Hepatocyte (in vitro differentiated cells): ENCODE data around the gene SERBP1. TPM values are rescaled to one million over a fixed set of nuclear protein-coding genes. Genes with fewer than 3 reads are reported as not detected.
A peak's percentile ranks its signal among the peaks of the same experiment; 100 is the strongest.

ENCODE experiments used
- DNase-seq: peaks from one replicate; pipeline ENCODE4 v3.0.0-alpha.2; 2016; ENCODE audit warnings: low spot score
- H2AFZ ChIP-seq: fragments of 200-600 bp; sonication (generic); 2 replicates; pipeline ENCODE4 v1.6.0; 2016; ENCODE audit warnings: antibody characterized with exemption, mild to moderate bottlenecking
- H3K27ac ChIP-seq: fragments of 200-600 bp; sonication (generic); 2 replicates; pipeline ENCODE4 v1.5.1; 2016; ENCODE audit warnings: mild to moderate bottlenecking
- H3K27me3 ChIP-seq: fragments of 200-600 bp; sonication (generic); 2 replicates; pipeline ENCODE4 v1.6.1; 2016
- H3K36me3 ChIP-seq: fragments of 200-600 bp; sonication (generic); replicated peaks from 2 replicates; pipeline ENCODE4 v1.5.1; 2016; ENCODE audit warnings: low read depth; ENCODE audit not compliant: insufficient read depth
- H3K4me1 ChIP-seq: fragments of 200-600 bp; sonication (generic); 2 replicates; pipeline ENCODE4 v1.5.1; 2016; ENCODE audit warnings: mild to moderate bottlenecking, moderate library complexity; ENCODE audit not compliant: insufficient read depth
- H3K4me2 ChIP-seq: fragments of 200-600 bp; sonication (generic); 2 replicates; pipeline ENCODE4 v1.6.0; 2016
- H3K4me3 ChIP-seq: fragments of 200-600 bp; sonication (generic); 2 replicates; pipeline ENCODE4 v1.5.1; 2016; ENCODE audit warnings: mild to moderate bottlenecking
- H3K79me2 ChIP-seq: fragments of 200-600 bp; sonication (generic); 2 replicates; pipeline ENCODE4 v1.6.0; 2017; ENCODE audit warnings: mild to moderate bottlenecking
- H3K9me2 ChIP-seq: fragments of 200-600 bp; sonication (generic); replicated peaks from 2 replicates; pipeline ENCODE4 v1.6.0; 2017; ENCODE audit warnings: mild to moderate bottlenecking; ENCODE audit not compliant: insufficient read depth
- H3K9me3 ChIP-seq: fragments of 200-600 bp; sonication (generic); 2 replicates; pipeline ENCODE4 v1.5.1; 2016; ENCODE audit warnings: low read depth, mild to moderate bottlenecking
- H4K20me1 ChIP-seq: fragments of 200-600 bp; sonication (generic); 2 replicates; pipeline ENCODE4 v1.6.0; 2016; ENCODE audit warnings: mild to moderate bottlenecking; ENCODE audit not compliant: insufficient read depth, poor library complexity, severe bottlenecking
- CTCF ChIP-seq: fragments of 200-600 bp; sonication (generic); IDR thresholded peaks from 2 replicates; pipeline ENCODE4 v1.5.1; 2016; ENCODE audit warnings: antibody characterized with exemption, mild to moderate bottlenecking; ENCODE audit not compliant: poor library complexity
- EZH2 ChIP-seq: fragments of 200-600 bp; sonication (generic); IDR thresholded peaks from 2 replicates; pipeline ENCODE4 v1.6.1; 2016; ENCODE audit warnings: antibody characterized with exemption, mild to moderate bottlenecking, borderline replicate concordance
- EZH2phosphoT487 ChIP-seq: fragments of 200-600 bp; sonication (generic); IDR thresholded peaks from one replicate; pipeline ENCODE4 v1.6.1; 2018; ENCODE audit warnings: antibody characterized with exemption, mild to moderate bottlenecking, low read depth, moderate library complexity; ENCODE audit not compliant: unreplicated experiment, severe bottlenecking
- WGBS: methylation state at CpG from one replicate; pipeline ENCODE4 v1.1.6; 2016; ENCODE audit warnings: low lambda C conversion rate; ENCODE audit errors: missing lambda C conversion rate; 5-methylcytosine and 5-hydroxymethylcytosine counted together
- polyA plus RNA-seq: library from polyadenylated mRNA; unstranded; fragments of >200 nt; fragmentation: Nextera tagmentation; extraction: Ambion mirVana; gene quantifications from 2 replicates; pipeline ENCODE4 v1.2.1, GENCODE V29; 2016
- total RNA-seq: library from RNA; depleted of rRNA; stranded (reverse); fragments of >200 nt; gene quantifications from 2 replicates; pipeline ENCODE4 v1.2.3, GENCODE V29; 2014

SERBP1 gene
- total and polyA plus RNA-seq, 2 experiments from 2014 or later, result 102 to 178 TPM

GRCh38 chr1:67429011-67429527 is 1.1 kb downstream of the SERBP1 start:
- Histone ChIP-seq H3K79me2 (peaks cover 61% of the 10 kb centered on the region), H4K20me1 (peaks cover 59% of the 10 kb centered on the region), H3K4me3 (peak overlapping the region; percentile 80), H3K9me2 (no peaks in the 10 kb centered on the region), H3K9me3 (no peaks in the 10 kb centered on the region), H3K27me3 (no peaks in the 10 kb centered on the region), H2AFZ (no peak overlapping the region), H3K4me1 (peaks cover 19% of the 10 kb centered on the region), H3K27ac (peak overlapping the region; percentile 92), H3K4me2 (peak overlapping the region; percentile 83), H3K36me3 (no peaks in the 10 kb centered on the region)
- DNase-seq, result peak; percentile 22
- under 1% methylated on average over 25 of the region's 25 CpGs for WGBS
- TF ChIP-seq EZH2 (no peak), EZH2phosphoT487 (no peak), CTCF (no peak)

GRCh38 chr1:67427947-67428346 is 2.3 kb downstream of the SERBP1 start:
- H3K4me1 ChIP-seq, result peaks cover 19% of the 10 kb centered on the region

GRCh38 chr1:67427465-67427864 is 2.7 kb downstream of the SERBP1 start:
- H3K4me1 ChIP-seq, result peaks cover 19% of the 10 kb centered on the region
- no peaks in the 10 kb centered on the region for H3K9me2 ChIP-seq
- H3K27ac ChIP-seq, result no peak overlapping the region
- H3K79me2 ChIP-seq, result peaks cover 77% of the 10 kb centered on the region
- no peak overlapping the region for H2AFZ ChIP-seq
- no peaks in the 10 kb centered on the region for H3K9me3 ChIP-seq
- no peaks in the 10 kb centered on the region for H3K27me3 ChIP-seq
- no peak for TF ChIP-seq CTCF
- no peak for TF ChIP-seq EZH2
- 23% methylated on average over 2 of the region's 2 CpGs for WGBS
- H3K4me3 ChIP-seq, result peak overlapping the region; percentile 80
- no peaks in the 10 kb centered on the region for H3K36me3 ChIP-seq
- H3K4me2 ChIP-seq, result peak overlapping the region; percentile 83
- peaks cover 69% of the 10 kb centered on the region for H4K20me1 ChIP-seq
- DNase-seq, result no peak

More at GRCh38 chr1:67427947-67428346, 2.3 kb downstream of the SERBP1 start:
- DNase-seq, result no peak
- Histone ChIP-seq H3K79me2 (peaks cover 72% of the 10 kb centered on the region), H3K4me2 (peak overlapping the region; percentile 83), H3K9me2 (no peaks in the 10 kb centered on the region), H4K20me1 (peaks cover 69% of the 10 kb centered on the region), H3K9me3 (no peaks in the 10 kb centered on the region), H3K27ac (no peak overlapping the region), H3K4me3 (peak overlapping the region; percentile 80), H2AFZ (no peak overlapping the region), H3K36me3 (no peaks in the 10 kb centered on the region), H3K27me3 (no peaks in the 10 kb centered on the region)
- TF ChIP-seq EZH2 (no peak), CTCF (no peak), EZH2phosphoT487 (no peak)
- 0% methylated on average over 3 of the region's 3 CpGs for WGBS
